Retina (tissue), 1 donor: ENCODE measurements around the gene OR9Q1.
"Not testable (repeated sequence)": the region's sequence is repeated elsewhere in the genome, so short reads cannot be mapped to it uniquely, and the experiment has no call there.

Source experiments
- DNase-seq: peaks from one replicate; pipeline ENCODE4 v3.0.0-alpha.2; 2016

OR9Q1 gene

GRCh38 chr11:58135171-58135570 lies 111.5 kb downstream of the OR9Q1 start:
- no peak for DNase-seq

GRCh38 chr11:58142761-58143160 lies 119.1 kb downstream of the OR9Q1 start:
- DNase-seq = no peak

GRCh38 chr11:58152781-58153180 lies 129.1 kb downstream of the OR9Q1 start:
- DNase-seq = no peak

GRCh38 chr11:58164389-58164788 lies 140.7 kb downstream of the OR9Q1 start:
- no peak for DNase-seq

GRCh38 chr11:58164990-58165389 lies 141.3 kb downstream of the OR9Q1 start:
- no peak for DNase-seq

- no peak for DNase-seq
Measured at GRCh38 chr11:58165504-58166106, 141.9 kb downstream of the OR9Q1 start.

GRCh38 chr11:58177409-58178054 lies 153.9 kb downstream of the OR9Q1 start:
- no peak for DNase-seq

- DNase-seq = no peak
Measured at GRCh38 chr11:58178444-58178843, 154.8 kb downstream of the OR9Q1 start.

- no peak for DNase-seq
Measured at GRCh38 chr11:58179648-58180047, 156.0 kb downstream of the OR9Q1 start.

- no peak for DNase-seq
Measured at GRCh38 chr11:58186938-58187337, 163.3 kb downstream of the OR9Q1 start.

- no peak for DNase-seq
Measured at GRCh38 chr11:58188770-58189169, 165.1 kb downstream of the OR9Q1 start, which contains the start of gene OR9Q2. TSS of gene OR9Q2 (plus strand) at chr11:58189070. CDS start at chr11:58190491, 1,421 bp downstream.

- no peak for DNase-seq
Measured at GRCh38 chr11:58192229-58192628, 168.5 kb downstream of the OR9Q1 start.

GRCh38 chr11:58193391-58193790 lies 169.7 kb downstream of the OR9Q1 start:
- no peak for DNase-seq

GRCh38 chr11:58195939-58196338 lies 172.3 kb downstream of the OR9Q1 start:
- no peak for DNase-seq

- no peak for DNase-seq
Measured at GRCh38 chr11:58199271-58199670, 175.6 kb downstream of the OR9Q1 start.

- DNase-seq = no peak
Measured at GRCh38 chr11:58204042-58204441, 180.4 kb downstream of the OR9Q1 start, which contains the start of gene OR1S2. TSS of gene OR1S2 (minus strand) at chr11:58204142. CDS start at chr11:58204142, 0 bp downstream.

- DNase-seq = not testable (repeated sequence)
Measured at GRCh38 chr11:58212420-58212819, 188.7 kb downstream of the OR9Q1 start, which contains the start of gene OR1S1. TSS of gene OR1S1 (plus strand) at chr11:58212720.

GRCh38 chr11:58216476-58216875 lies 192.8 kb downstream of the OR9Q1 start:
- no peak for DNase-seq

- DNase-seq = no peak
Measured at GRCh38 chr11:58222721-58223120, 199.0 kb downstream of the OR9Q1 start.

- DNase-seq = no peak
Measured at GRCh38 chr11:58227956-58228615, 204.4 kb downstream of the OR9Q1 start.
